ENCODE data around the gene TTC12.

DNA sequence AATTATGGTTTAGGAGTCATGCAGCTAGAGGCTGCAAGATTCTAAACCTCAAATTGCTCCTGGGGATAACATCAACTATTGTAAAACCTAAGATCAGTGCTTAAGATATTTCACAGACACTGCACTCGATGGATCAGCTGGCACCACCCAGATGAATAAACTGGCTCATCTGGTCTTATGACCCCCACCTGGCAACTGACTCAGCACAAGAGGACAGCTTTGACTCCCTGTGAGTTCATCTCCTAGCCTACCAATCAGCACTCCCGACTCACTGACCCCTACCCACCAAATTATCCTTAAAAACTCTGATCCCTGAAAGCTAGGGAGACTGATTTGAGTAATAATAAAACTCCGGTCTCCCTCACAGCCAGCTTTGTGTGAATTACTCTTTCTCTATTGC, 782 bp upstream of the TTC12 start:
- TF ChIP-seq, protein P1, sequence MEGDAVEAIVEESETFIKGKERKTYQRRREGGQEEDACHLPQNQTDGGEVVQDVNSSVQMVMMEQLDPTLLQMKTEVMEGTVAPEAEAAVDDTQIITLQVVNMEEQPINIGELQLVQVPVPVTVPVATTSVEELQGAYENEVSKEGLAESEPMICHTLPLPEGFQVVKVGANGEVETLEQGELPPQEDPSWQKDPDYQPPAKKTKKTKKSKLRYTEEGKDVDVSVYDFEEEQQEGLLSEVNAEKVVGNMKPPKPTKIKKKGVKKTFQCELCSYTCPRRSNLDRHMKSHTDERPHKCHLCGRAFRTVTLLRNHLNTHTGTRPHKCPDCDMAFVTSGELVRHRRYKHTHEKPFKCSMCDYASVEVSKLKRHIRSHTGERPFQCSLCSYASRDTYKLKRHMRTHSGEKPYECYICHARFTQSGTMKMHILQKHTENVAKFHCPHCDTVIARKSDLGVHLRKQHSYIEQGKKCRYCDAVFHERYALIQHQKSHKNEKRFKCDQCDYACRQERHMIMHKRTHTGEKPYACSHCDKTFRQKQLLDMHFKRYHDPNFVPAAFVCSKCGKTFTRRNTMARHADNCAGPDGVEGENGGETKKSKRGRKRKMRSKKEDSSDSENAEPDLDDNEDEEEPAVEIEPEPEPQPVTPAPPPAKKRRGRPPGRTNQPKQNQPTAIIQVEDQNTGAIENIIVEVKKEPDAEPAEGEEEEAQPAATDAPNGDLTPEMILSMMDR (IDR thresholded peaks at IDR 0.05; ENCODE audit: control extremely low read depth in 1 of 3, insufficient read depth in 1 of 3, low read depth in 1 of 3, low read length in 3 of 3) = no peak
- no peak for TF ChIP-seq SIN3A (conservative IDR thresholded peaks at IDR 0.05 in 1 of 2, IDR thresholded peaks at IDR 0.05 in 1 of 2; ENCODE audit: low read depth in 1 of 2, low read length in 2 of 2)
- TF ChIP-seq RXRA (IDR thresholded peaks at IDR 0.05; ENCODE audit: insufficient read depth, low read depth, low read length) = no peak
- TF ChIP-seq HDAC6 (IDR thresholded peaks at IDR 0.05; ENCODE audit: low read depth, low read length) = no peak
- no peak for TF ChIP-seq BACH1 (IDR thresholded peaks at IDR 0.05; ENCODE audit: low read length)
- no peak for TF ChIP-seq EGR1 (IDR thresholded peaks at IDR 0.05; ENCODE audit: borderline replicate concordance, low read depth, low read length)
- no peak for TF ChIP-seq KDM5A (IDR thresholded peaks at IDR 0.05; ENCODE audit: low read length)
- no peak for TF ChIP-seq SUZ12 (IDR thresholded peaks at IDR 0.05; ENCODE audit: low read length)
